ENCODE results near the gene PTPRE. TPM values are rescaled to one million over a fixed set of nuclear protein-coding genes. Genes with fewer than 3 reads are reported as not detected.

The PTPRE gene
- total RNA-seq, 3 donors from 2014 or later: 11.8 to 42.9 (median 25.6) TPM

DNA sequence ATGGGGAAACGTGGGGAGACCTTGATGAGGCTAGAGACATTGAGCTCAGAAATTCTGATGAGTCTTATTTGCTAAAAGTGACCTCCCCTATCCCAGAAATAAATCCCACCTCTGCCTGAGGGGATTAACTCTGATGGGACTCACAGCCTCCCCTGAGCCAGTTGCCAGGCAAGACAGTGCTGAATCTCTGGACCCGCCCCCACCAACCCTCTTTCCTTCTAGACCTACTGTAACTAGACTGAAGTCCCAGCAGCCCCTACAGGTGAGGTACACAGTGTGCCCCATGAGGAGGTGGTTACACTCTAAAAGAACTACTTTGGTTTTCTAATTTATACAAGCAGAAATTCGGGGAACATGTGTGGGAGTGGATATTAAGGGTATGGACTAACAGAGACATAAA, 42.9 kb downstream of the PTPRE start:
- no peak overlapping the region for H3K4me3 ChIP-seq
- H3K36me3 ChIP-seq: no peaks in the 10 kb centered on the region
- H3K27ac ChIP-seq: no peak overlapping the region
- TF ChIP-seq, protein P1, sequence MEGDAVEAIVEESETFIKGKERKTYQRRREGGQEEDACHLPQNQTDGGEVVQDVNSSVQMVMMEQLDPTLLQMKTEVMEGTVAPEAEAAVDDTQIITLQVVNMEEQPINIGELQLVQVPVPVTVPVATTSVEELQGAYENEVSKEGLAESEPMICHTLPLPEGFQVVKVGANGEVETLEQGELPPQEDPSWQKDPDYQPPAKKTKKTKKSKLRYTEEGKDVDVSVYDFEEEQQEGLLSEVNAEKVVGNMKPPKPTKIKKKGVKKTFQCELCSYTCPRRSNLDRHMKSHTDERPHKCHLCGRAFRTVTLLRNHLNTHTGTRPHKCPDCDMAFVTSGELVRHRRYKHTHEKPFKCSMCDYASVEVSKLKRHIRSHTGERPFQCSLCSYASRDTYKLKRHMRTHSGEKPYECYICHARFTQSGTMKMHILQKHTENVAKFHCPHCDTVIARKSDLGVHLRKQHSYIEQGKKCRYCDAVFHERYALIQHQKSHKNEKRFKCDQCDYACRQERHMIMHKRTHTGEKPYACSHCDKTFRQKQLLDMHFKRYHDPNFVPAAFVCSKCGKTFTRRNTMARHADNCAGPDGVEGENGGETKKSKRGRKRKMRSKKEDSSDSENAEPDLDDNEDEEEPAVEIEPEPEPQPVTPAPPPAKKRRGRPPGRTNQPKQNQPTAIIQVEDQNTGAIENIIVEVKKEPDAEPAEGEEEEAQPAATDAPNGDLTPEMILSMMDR (IDR thresholded peaks at IDR 0.05): no peak
- TF ChIP-seq POLR2AphosphoS5 (IDR thresholded peaks at IDR 0.05) (no peak), POLR2A (IDR thresholded peaks at IDR 0.05) (no peak)
- no peaks in the 10 kb centered on the region for H3K27me3 ChIP-seq
- intact Hi-C loops (cut with DNase I; ENCODE audit: low total_unique reads): no loop called here
- no peaks in the 10 kb centered on the region for H3K9me3 ChIP-seq
- peaks cover 0 to 3% of the 10 kb centered on the region in 2 donors for H3K4me1 ChIP-seq
- DNase-seq (ENCODE audit: low spot score in 2 of 2): no peak

DNA sequence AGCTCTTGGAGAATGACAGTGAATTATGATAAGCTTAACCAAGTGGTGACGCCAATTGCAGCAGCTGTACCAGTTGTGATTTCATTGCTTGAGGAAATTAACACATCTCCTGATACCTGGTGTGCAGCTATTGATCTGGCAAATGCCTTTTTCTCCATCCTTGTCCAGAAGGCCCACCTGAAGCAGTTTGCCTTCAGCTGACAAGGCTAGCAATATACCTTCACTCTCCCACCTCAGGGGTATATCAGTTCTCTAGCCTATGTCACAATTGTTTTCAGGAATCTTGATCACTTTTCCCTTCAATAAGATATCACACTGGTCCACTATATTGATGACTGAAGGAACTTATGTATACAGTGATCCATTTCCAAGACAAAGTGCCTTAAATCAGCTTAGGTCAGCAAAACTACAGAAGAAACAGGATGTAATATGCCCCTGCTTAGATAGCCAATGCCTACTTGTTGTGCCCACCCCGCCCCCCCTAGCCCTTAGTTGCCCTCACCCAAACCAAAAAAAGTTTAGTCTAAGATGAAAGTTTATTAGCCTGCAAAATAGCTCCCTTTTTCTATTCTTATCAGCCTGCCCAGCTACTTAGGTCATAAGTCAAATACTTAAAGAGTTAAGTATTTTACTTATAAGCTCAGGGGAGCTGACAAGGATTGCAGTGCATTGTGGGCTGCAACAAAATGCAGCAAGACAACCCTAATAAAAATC, 45.1 kb downstream of the PTPRE start:
- no peak for TF ChIP-seq POLR2AphosphoS5 (IDR thresholded peaks at IDR 0.05)
- TF ChIP-seq, protein P1 (IDR thresholded peaks at IDR 0.05): no peak
- no peak for TF ChIP-seq POLR2A (IDR thresholded peaks at IDR 0.05)
- Histone ChIP-seq H3K9me3 (no peaks in the 10 kb centered on the region), H3K4me3 (no peak overlapping the region), H3K36me3 (no peaks in the 10 kb centered on the region), H3K27me3 (no peaks in the 10 kb centered on the region), H3K27ac (no peak overlapping the region), H3K4me1 (no peaks in the 10 kb centered on the region)
- DNase-seq (ENCODE audit: low spot score in 2 of 2): no peak
- intact Hi-C loops (cut with DNase I; ENCODE audit: low total_unique reads): no loop called here

DNA sequence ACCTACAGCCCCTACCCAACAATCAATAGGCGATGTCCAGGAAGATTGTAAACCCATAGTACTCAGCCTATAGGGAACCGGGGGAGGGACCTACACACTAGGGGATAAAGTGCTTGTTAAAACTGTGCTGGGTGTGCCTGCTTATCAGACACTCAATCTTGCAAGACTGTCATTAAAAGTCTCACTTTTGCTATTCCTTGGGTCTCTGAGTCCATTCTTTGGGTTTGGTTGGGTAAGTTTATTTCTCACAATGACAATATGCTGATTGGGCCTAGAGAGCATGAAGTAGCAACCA, 45.6 kb downstream of the PTPRE start:
- H3K4me3 ChIP-seq: no peak overlapping the region

DNA sequence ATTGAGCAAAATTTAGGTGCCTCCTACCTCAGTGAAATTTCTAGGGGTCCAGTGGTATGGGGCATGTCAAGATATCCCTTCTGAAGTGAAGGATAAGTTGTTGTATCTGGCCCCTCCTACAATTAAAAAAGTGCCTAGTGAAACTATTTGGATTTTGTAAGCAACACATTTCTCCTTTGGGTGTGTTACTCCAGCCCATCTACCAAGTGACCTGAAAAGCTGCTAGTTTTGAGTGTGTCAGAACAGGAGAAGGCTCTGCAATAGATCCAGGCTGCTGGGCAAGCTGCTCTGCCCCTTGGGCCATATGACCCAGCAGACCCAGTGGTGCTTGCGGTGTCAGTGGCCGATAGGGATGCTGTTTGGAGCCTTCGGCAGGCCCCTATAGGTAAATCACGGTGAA, 46.0 kb downstream of the PTPRE start:
- Histone ChIP-seq H3K36me3 (no peaks in the 10 kb centered on the region), H3K27ac (no peak overlapping the region), H3K4me3 (no peak overlapping the region), H3K27me3 (no peaks in the 10 kb centered on the region), H3K9me3 (no peaks in the 10 kb centered on the region), H3K4me1 (no peaks in the 10 kb centered on the region)
- no peak for DNase-seq (ENCODE audit: low spot score in 2 of 2)
- intact Hi-C loops (cut with DNase I; ENCODE audit: low total_unique reads): no loop called here
- TF ChIP-seq POLR2A (IDR thresholded peaks at IDR 0.05): no peak
- TF ChIP-seq POLR2AphosphoS5 (IDR thresholded peaks at IDR 0.05): no peak
- TF ChIP-seq, protein P1 (IDR thresholded peaks at IDR 0.05): no peak

More for the DNA sequence above, 45.6 kb downstream of the PTPRE start:
- Histone ChIP-seq H3K36me3 (no peaks in the 10 kb centered on the region), H3K27me3 (no peaks in the 10 kb centered on the region), H3K9me3 (no peaks in the 10 kb centered on the region), H3K27ac (no peak overlapping the region), H3K4me1 (no peaks in the 10 kb centered on the region)
- intact Hi-C loops (cut with DNase I; ENCODE audit: low total_unique reads): no loop called here
- TF ChIP-seq POLR2A (IDR thresholded peaks at IDR 0.05) (no peak), POLR2AphosphoS5 (IDR thresholded peaks at IDR 0.05) (no peak)
- TF ChIP-seq, protein P1 (IDR thresholded peaks at IDR 0.05): no peak
- no peak for DNase-seq (ENCODE audit: low spot score in 2 of 2)

DNA sequence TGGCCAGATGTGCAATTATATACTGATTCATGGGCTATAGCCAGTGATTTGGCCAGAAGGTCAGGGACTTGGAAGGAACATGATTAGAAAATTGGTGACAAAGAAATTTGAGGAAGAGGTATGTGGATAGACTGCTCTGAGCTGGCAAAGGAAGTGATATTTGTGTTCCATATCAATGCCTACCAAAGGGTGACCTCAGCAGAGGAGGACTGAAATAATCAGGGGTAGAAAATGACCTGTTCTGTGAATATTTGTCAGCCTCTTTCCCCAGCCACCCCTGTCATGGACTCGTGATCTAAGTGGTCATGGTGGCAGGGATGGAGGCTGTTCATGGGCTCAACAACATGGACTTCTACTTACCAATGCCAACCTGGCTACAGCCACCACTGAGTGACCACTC, 47.0 kb downstream of the PTPRE start:
- TF ChIP-seq POLR2AphosphoS5 (IDR thresholded peaks at IDR 0.05) (no peak), POLR2A (IDR thresholded peaks at IDR 0.05) (no peak)
- TF ChIP-seq, protein P1 (IDR thresholded peaks at IDR 0.05): no peak
- Histone ChIP-seq H3K27ac (no peak overlapping the region), H3K9me3 (no peaks in the 10 kb centered on the region), H3K4me3 (no peak overlapping the region), H3K36me3 (no peaks in the 10 kb centered on the region), H3K4me1 (no peaks in the 10 kb centered on the region), H3K27me3 (no peaks in the 10 kb centered on the region)
- no peak for DNase-seq (ENCODE audit: low spot score in 2 of 2)
- intact Hi-C loops (cut with DNase I; ENCODE audit: low total_unique reads): no loop called here

All from breast epithelium (tissue), 4 donors.